CD4-positive, alpha-beta T cell treated with Interleukin-17A for 1 hour (primary cell): ENCODE results near the gene ZFP1.

Experiments
- DNase-seq: peaks from one replicate; pipeline ENCODE4 v3.0.0-alpha.2; 2020

The ZFP1 gene

DNA sequence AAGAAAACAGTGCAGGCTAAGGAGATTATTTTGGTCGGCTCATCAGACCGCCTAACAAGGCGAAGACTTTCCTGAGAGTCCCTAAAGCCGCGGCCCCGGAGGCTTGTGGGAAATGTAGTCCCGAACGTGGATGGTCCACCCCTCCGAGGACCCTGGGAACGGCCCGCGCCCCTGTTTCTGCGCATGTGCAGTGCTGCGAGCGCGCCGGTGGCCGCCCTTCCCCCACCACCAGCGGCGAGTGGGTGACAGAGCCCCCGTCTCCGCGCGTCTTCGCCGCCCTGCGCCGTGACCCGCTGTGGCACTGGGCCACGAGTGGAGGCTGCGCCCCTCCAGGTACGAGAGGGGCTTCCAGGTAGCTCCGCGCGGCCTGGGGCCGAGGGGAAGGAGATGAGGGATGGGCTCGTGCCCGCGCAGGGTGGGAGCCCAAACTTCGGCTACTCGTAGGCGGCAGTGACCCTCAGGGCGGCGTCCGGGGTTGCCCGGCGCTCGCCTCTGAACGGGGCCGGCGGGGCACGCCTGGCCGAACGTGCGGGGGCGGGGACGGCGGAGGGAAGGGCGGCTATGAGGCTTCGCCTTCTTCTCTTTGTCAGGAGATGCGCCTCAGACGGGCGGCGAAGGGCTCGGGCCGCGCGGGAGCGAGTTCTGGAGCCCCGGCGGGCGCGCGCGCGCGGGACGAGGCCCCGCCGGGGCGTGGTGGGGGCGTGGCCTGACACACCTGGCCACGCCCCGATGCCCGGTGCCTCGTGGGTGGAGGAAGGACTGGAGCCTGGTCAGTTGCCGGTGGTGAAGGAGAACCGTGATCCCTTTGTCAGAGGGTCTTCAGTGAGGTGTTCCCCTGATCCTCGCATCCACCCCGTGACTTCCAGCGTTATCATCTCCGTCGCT, at the start of gene ZFP1:
Gene ZFP1, plus strand, starts transcription at position 214 of the 885 bp plus-strand sequence. CDS start 4,428 bp downstream, outside the sequence.
- DNase-seq = peak; percentile 95

DNA sequence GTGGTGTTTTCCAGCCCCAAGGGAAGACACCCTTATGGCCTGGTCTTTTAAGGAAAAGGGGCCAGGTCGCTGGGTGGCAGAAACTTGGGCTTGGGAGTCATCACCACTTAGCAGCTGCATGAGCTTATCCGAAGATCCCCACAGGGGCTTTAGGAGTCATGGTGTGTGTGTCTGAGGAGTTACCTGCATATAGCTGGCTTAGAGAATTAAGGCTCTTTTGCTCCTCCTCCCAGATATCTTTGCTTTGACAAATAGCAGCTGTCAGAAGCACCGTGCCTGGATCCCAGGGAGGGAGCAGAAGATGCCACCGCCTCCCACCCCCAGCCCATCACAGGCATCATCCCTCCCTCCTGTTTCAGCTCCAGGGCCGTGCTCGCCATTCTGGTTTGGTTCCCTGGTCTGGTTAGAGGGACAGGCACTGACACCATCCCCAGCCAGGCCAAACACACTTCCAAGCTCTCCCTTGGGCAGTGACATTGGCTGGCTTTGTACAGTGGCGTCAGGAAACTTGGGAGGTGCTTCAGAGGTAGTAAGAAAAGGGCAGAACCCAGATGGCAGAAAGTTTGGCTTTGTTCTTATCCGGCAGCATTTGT, 49.2 kb upstream of the ZFP1 start:
- DNase-seq = no peak

DNA sequence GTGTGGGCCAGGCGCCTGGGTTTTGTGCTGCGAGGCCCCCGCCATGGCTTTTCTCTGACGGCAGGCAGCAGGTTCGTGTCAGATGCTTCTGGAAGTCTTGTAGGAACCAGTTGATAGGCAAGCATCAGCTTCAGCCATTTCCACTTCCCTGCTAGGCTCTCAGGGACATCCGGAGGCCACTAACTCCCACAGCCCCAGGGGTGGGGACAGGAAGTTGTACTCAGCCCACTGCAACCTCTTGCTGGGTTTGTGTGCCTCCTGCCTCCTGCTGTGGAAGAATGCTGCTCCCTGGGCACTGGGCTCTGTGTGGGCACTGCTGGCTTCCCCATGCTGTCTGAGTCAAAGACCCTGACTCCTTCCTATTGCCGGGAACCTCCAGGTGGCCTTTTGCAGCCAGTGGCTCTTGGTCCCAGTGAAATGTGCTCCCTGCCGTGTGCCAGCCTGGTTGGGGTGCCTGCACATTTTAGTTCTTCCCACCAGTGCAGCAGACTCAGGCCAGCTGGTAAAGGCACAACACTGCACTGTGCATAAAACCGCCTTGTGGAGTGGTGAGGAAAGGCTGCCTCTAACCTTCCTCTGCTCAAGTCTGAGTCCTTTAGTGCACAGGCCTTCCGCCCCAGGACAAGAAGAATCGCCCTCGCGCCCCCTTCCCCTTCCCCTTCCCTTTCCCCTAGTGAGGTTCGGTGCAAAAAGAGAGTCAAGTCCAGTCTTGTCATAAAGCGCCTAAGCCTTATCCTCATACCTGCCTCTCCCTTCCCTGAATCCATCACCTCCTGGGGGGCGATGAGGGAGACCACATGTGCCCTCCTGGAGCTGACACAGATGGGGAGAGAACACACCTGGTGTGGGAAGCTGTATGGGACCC, 48.4 kb upstream of the ZFP1 start:
- peak; percentile 53 for DNase-seq

DNA sequence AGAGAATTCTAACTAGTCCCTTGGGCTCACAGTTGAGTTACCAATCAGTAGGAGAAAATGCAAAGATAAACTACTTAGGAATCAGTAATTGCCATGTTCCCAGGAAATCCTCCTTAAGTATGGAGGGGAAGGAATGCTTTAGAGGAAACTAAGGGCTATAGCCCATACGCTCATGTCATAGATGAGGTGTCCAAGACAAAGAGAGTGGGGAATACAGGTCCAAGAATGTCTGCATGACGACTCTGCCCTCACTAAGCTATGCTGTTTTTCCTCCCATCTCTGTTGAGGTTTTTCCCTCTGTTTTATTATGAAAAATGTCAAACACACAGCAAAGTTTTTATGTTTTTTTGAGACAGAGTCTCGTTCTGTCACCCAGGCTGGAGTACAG, 47.7 kb upstream of the ZFP1 start:
- DNase-seq = no peak

DNA sequence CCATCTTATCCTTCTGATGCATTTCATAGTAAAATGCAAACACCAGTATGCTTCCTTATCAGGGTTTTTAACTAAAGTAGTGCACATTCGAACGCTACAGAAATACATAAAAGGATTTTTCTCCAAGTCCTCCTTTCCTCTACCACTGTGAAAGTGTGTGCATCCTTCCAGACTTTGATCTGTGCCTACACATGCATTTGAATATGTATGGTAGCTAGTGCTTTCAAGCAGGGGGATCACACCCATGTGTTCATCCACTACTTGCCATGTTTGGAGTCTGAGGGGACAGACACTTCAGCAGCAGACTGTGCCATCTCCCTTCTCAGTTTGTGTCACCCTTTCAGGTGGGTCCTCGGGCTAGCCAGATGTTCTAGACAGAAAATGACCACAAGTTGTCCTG, 46.7 kb upstream of the ZFP1 start:
- DNase-seq = no peak

DNA sequence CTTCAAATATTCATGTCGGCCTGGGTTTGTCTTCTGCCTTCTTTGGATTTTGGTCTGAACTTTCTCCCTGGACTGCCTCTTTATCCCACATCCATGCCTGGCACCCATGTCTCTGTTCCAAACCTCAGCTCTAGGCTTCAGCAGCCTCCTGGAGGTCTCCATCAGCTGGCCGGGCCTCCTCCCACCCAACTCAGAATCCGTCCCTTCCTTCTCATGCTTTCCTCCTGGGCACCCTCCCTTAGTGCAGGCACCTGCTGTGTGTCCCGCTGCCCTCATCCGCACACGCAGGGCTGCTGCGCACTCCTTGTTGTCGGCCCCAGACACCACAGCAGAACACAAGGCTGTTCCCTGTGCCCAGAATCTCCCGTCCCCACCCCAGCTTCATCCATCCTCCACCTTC, 45.7 kb upstream of the ZFP1 start:
- DNase-seq = no peak

DNA sequence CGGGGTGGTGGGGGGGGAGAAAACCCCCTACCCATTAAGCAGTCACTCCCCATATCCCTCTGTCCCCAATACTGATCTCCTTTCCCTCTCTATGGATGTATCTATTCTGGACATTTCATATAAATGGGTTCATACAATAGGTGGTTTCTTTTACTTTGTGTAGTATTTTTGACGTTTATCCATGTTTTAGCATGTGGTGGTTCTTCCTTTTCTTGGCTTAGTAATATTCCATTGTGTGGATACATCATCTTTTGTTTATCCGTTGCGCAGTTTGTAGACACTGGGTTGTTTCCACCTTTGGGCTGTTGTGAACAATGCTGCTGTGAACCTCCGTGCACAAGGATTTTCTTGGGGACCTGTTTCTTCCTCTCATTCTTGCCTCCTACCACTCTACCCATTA, 44.3 kb upstream of the ZFP1 start:
- no peak for DNase-seq

DNA sequence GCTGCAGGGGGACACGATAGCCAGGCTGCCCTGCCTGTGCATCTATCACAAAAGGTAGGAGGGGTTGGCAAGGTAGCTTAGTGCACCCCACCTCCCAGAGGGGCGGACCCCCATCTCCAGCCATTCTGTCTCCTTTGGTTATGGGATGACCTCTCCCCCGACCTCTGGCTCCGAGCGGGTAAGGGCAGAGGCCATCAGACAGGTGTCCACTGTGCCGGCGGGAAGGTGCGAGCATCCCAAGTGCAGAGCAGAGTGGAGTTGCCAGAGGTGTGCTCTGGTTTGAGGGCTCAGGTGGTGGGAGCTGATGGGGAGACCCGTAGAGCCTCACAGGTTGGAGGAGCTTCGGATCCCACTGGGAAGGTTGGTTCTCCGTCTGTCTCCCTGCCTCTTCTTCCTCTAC, 43.5 kb upstream of the ZFP1 start:
- no peak for DNase-seq

DNA sequence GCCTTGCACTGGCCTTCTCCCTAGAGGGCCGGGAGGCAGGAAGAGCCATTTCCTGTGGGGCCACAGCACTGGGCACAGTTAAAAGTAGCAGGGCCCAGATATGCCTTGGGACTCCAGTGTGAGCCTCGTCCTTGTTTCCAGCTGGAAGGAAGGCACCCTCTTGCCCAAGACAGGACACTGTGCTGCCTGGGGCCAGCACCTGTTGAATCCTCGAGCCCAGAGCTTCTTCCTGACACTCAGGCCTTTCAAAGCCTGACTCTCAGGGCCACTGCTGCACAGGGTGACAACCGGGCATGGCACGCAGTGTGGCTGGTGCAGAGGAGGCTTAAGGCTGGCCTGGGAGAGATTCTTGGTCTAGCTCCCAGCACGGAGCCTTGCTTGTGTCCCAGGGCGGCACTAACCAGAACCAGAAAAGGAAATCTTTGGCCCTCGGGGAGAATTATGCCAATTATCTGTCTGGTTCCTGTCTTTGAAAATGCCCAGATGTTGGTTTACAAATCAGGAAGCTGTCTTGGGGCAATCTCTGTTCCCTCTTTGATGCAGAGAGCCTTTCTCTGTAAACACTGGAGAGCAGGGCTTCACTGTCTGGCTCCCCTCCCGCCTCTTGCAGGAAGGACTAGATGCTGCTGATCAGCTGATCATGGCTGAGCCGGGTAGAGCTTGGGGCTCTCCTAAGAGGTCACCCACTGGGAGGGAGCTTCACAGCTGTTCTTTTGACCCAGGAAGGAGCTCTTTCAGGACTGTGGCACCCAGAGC, 42.8 kb upstream of the ZFP1 start:
- DNase-seq = peak; percentile 16

DNA sequence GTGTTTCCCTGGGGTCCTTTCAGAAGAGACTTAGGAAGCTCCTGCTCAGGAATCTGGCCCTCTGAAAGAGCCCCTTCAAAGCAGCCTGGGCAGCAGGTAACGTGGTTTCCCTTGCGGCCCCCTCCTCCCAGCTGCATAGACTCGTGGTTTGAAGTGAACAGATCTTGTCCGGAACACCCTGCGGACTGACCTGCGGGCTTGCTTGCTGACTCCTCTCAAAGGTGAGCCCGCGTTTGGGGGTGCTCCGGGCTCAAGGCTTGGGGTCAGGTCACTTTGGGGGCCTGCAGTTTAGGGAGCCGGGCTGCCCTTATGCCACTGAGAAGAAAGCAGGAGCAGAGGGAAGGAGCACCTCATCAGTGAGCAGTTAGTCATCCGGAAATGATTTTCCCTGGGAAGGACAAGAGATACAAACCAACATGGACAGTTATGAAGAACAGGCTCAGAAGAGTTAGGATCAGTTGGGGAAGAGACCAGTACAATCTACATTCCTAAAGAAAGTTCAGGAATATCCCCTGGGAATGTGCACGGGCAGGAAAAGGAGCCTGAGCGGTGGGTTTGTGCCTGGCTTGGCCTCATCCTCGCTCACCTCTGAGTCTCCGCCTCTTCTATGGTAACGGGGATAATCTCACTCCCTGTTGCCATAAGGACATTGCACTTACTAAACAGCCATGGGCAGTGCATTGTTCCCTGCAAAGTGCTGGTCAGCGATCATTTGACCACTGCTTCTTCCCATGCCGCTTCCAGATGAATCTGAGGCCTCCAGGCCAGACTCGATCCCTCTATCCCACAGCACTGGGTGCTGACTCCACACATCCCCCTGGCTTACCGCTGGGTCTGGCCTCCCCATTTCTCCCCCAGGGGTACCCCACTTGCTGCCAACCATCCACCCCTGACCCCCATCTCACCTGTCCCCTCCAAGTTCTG, 41.7 kb upstream of the ZFP1 start:
- DNase-seq = no peak

DNA sequence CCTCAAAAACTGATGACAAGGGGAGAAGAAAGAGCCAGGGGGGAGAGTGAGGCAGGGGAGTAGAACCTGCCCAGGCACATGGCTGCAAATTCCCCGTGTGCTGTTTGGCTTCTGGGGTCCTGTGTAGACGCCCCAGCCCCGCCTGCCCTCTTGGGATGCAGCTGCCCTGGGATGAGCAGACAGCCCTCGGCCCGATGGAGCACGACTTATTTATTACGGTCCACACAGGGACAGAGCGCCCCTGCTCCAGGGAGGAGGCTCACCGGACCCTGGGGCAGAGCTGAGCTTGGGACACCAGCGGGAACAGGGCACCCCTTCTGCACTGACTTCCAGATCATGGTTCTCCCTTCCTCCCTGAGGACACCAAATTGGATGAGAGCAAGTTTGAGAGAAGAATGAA, 40.8 kb upstream of the ZFP1 start:
- no peak for DNase-seq

DNA sequence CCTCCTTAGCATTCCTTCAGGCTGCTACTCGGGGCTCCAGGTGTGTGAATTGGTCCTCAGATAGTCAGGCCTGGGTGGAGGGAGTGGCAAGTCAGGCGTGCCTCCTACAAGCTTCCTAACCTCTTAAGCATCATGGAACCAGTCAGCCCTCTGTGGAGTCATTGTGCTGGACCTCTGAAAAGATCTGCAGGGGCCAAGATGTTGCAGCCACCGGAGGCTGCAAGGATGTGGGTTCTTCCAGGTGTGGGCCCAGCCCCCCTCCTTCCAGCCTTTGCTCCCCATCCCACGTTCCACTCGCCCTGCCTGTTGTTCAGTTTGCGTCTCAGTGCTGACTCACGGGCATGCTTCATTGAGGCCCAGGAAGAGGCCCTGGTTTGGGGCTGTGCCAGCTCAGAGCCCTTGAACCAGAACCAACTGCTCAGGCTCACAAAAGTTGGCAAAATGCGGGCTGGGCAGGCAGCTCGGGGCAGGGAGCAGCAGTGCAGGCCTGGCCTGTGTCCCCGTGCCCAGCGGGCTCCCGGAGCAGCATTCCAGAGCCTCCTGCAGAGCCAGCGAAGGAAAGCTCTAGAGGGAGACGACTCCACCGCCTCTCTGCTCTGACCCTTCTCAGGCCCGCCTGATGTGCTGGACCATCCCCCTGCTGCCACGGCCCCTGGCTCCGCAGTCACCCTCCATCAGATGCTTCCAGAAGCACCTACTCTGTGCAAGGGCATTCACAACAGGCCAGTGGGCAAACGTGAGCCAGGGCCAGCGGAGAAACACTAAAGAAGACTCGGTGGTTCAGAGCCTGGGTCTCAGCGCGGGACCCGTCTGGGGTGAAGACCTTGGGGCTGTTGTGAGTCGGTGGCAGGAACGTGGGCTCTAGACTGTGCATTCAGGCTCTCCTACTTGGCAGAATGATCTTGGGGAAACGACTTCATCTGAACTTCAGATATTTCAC, 39.3 kb upstream of the ZFP1 start:
- peak; percentile 59 for DNase-seq

DNA sequence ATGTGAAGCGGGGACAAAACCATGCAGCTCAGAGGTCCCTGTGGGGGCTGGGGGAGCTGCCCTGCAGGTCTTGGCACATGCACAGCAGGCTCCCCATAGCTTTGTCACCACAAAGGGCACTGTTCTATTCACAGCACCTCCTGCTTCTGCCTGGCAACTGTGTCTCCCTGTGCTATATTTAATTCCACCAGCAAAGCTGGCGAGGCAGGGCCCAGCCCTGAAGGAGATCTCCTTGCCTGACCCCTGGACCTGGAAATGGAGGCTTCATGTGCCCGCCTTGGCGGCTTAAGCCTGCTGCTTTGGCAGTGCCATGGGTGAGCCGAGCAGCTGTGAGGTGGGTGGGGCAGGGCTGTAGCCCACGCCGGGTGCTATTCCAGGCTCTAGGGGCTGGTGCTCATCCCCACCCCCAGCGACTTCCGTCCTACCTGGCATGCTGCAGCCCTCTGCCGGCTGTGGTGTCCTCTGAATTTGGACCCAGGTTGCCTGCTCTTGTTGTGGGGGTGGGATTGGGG, 38.5 kb upstream of the ZFP1 start:
- no peak for DNase-seq

DNA sequence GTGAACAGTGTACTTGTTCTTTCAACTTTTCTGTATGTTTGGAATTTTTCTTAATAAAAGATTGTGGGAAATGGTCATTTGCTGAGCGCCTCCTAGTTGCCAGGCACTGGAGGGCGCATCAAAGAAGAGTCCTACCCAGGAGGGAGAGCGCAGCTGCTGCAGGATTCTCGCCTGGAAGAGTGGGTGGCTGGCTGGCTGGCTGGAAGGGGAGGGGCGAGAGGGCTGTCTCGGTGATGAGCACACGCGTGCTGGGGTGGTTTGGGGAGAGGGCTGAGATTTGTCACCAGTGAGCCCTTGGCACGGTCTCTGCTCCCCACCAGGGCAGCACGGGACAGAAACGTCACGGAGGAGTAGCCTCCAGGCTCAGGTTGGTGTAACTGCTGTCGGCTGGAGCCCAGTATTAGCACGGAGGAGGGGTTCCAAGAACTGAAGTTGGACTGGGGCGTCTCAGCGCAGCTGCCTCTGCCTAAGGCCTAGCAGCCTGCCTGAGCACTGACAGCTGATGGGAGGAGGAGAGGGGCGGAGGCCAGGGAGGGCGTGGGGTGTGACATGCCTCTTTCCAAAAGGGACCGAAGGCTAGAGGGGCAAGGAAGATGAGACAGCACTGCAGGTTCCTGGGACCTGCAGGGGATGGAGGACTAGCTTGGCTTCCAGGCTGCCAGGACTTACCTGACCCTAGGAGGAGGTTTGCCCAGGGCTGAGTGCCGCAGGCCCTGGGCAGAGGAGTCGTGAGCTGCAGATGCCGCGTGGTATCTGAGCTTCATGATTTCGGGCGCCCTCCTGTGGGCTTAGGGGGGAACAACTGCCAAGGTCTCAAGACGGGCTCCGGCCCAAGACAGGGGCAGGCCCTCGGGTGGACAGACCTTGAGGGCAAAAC, 37.4 kb upstream of the ZFP1 start:
- peak; percentile 85 for DNase-seq

DNA sequence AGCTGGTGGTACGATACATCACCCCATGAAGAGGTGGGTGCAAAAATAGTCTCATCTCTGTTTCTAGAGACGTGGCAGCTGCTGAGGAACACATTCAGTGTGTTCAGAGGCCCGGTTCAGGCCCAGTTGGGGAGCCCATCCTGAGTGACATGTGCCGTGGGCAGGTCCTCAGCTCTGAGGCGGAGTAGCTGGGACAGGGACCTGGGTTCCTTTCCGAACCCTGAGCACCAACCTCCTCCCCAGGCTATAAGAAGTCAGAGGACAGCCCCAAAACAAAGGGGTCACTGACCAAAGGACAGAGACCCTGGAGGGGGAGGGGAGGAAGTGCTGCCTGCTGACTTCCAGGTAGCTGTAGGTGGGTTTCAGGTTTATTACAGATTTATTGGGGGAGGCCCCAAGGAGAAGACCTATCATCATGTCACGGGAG, 36.8 kb upstream of the ZFP1 start:
- no peak for DNase-seq

DNA sequence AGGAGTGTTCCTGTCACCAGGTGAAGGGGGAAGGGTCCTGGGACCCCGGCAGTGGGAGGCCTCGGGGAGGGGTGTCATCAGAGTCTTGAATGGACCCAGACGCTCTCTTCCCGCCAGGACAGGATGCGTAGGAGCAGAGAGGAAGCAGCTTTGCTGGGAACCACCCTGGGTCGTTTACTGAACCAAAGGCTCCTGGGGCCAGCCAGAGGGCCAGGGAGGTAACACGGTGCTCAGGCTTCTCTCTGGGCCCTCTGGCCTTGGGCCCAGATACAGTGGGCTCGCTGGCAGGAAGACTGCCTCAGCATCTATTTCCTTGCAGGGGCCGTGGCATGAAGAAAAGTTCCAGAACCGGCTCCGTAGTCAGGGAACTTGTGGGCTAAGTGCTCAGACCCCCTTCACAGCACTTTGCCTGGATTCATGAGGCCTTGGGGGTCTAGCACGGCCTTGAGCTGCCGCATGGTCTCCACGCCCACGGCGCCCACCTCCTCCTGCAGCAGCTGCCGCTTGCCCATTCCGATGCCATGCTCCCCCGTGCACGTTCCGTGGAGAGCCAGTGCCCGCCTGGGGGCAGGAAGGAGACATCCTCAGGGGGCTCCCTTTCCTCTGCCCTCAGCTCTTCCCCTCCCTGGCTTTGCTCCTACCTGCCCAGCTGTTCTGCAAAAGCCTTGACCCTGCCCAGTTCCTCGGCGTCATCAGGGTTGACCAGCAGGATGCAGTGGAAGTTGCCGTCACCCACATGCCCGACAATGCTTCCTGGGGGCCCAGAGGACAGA, 36.2 kb upstream of the ZFP1 start:
- no peak for DNase-seq

DNA sequence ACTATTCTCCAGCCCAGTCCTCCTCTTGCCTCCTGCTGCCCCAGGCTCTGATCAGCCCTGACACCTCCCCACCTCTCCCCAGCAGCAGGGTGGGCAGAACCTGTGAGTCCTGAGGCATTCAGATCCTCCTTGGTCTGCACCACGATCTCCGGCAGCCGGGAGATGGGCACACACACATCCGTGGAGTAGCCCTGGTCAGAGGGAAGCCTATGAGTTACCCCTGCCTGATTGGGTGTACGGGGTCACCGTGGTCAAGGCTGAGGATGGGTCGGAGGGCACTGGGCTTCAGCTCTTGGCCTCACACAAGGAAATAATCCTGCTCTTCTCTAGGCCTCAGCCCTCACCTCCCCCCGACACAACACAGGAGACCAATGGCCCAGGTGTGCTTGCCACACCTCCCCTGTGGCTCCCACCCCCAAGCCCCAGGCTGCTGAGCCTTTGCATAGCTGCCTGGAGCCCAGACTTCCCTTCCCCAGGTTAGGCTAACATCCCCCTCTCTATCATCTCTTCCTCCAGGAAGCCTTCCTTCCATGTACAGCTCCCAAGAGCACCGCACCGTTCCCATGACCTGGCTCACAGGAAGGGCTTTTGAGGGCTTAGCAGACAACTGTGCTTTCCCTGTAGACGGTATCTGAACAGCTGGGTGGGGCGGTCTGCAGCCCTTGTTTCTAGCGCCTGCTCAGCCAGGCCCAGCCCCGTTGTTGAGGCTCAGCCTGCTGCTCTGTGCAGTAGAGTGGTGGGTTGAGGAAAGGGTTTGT, 35.4 kb upstream of the ZFP1 start:
- no peak for DNase-seq
